Measurements from ENCODE around the gene AK2.

GRCh38 chr1:33078030-33078591, 41.4 kb upstream of the AK2 start:
- no peak for TF ChIP-seq RAD21 (IDR thresholded peaks at IDR 0.05; ENCODE audit: low read depth)
- no peak for TF ChIP-seq EP300 (IDR thresholded peaks at IDR 0.05; ENCODE audit: borderline replicate concordance)
- TF ChIP-seq FOXM1 (IDR thresholded peaks at IDR 0.05; ENCODE audit: borderline replicate concordance, low read depth): no peak
- TF ChIP-seq ZBTB7A (IDR thresholded peaks at IDR 0.05; ENCODE audit: low read depth): no peak
- no peak for TF ChIP-seq USF1 (IDR thresholded peaks at IDR 0.05)
- TF ChIP-seq NFIC (IDR thresholded peaks at IDR 0.05): no peak
- TF ChIP-seq TAF1 (IDR thresholded peaks at IDR 0.05; ENCODE audit: low read depth): no peak
- no peak for TF ChIP-seq CREB1 (IDR thresholded peaks at IDR 0.05; ENCODE audit: low read depth)
- no peak for TF ChIP-seq CEBPB (IDR thresholded peaks at IDR 0.05)
- no peak for TF ChIP-seq TCF12 (IDR thresholded peaks at IDR 0.05; ENCODE audit: low read depth)
- TF ChIP-seq MAX (IDR thresholded peaks at IDR 0.05): no peak
- TF ChIP-seq REST (IDR thresholded peaks at IDR 0.05; ENCODE audit: low read depth): no peak
- no peak for TF ChIP-seq EGR1 (IDR thresholded peaks at IDR 0.05)

All from Ishikawa (cell line).